GM21360 (cell line): Measurements from ENCODE around the gene GPR15.

ENCODE experiments used
- ATAC-seq: cut with Tn5 transposase; IDR thresholded peaks from one replicate; pipeline ENCODE4 v1.9.1; 2021; ENCODE audit warnings: mild to moderate bottlenecking, moderate library complexity; ENCODE audit not compliant: unreplicated experiment

The GPR15 gene

DNA sequence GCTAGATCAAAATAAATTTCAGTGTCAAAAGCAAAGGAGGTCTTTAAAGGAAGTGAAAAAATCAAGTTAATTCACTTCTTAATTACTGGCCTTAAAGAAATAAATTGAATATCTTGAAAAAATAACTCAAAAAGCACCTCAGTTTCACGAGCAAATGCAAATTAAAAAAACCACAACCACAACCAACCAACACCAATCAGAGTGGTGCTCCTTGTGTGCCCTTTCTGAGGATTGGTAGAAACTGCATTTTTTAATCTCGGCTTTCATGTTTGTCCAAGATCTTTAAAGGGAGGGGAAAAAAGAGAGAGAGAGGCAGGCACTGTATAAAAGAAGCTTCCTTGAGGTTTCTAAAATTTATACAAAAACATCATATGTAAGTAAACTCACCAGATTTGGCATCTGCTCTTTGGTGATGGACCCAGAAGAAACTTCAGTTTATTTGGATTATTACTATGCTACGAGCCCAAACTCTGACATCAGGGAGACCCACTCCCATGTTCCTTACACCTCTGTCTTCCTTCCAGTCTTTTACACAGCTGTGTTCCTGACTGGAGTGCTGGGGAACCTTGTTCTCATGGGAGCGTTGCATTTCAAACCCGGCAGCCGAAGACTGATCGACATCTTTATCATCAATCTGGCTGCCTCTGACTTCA, at the start of gene GPR15:
Gene GPR15, plus strand, starts transcription at position 357 of the 653 bp plus-strand sequence. Its CDS starts 56 bp downstream, at position 413.
- peak; percentile 25 for ATAC-seq

DNA sequence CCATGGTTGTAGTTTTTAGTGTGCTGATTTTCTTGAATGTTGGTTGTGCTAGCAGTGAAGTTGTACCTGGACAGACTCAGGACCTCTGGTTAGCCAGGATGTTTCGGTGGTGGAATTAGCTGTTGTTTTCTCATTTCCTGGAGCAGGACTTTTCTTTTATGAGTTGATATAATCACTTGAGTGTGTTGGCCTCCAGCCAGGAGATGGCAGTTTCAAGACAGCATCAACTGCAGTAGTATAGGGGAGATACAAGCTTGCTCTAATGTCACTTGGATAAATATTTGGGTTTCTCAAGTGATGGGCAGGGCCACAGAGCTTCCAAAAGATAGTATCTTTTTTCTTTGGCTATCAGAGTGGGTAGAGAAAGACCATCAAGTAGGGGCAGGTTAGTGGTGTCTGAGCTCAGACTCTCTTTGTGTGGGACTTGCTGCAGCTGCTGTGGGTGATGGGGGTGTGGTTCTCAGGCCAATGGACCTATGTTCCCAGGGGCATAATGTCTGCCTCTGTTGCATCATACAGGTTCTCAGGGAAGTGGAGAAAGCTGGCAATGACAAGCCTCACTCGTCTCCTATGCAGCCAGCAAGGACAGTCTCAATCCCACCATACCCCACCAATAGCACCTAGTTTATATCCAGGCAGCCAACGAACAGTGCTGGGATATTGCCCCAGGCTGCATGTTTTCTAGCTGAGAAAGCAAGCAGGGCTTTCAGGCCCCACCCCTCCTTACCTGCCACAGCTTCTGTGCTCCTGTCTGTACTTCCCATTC, 48.9 kb upstream of the GPR15 start:
- no peak for ATAC-seq

DNA sequence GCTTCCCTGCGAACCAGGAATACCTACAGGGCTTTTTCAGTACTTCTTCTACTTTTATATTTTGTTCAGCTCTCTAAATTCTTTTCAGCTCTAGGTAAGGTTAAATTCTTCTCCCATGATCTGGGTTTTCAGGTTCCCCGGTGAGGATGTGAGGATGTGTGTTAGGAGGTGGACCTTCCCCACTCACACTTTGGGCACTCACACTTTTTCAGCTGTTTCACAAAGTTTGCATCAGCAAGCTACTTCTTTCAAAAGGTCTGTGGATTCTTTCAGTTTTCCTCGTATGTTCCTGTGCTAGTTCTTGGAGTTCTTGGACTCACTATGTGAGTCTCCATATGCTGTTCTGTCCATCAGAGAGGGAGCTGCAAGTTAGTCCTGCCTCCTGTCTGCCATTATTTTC, 48.2 kb upstream of the GPR15 start:
- ATAC-seq, result no peak

DNA sequence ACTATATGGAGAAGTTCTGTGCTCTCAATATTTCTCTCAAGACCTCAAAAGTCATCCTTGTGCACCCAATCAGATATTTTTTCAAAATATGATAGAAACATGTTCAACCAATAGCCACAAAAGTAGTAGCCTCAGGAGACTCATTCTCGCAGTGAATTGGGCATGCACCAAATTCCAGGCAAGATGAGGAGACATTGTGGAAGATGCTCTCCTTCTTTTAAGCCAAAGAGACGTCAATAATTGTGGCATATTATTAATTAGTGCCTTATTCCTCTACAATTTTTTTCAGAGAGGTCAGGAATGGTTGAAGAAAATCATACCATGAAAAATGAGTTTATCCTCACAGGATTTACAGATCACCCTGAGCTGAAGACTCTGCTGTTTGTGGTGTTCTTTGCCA, 34.4 kb upstream of the GPR15 start, which contains the start of gene OR5K2:
Gene OR5K2, plus strand, starts transcription at position 301 of the 400 bp plus-strand sequence. Its CDS starts 0 bp downstream, at position 301.
- ATAC-seq, result no peak

DNA sequence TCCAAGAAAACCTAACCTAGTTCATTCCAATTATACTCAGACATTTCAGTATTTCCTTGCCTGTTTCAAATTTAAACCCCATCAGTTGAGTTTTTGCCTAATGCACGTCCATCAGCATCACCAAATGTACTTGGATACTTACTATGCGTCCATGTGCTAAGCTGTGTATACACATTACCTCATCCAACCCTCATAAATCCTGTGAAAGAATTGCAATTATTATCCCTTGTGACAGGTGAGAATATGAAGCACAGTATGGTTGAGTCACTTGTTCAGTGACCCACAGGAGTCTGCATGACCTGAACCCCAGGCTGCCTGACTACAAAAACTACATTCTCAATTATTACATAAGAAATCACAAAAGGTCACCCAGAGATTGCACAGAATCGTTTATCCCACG, 31.8 kb upstream of the GPR15 start:
- ATAC-seq, result no peak

DNA sequence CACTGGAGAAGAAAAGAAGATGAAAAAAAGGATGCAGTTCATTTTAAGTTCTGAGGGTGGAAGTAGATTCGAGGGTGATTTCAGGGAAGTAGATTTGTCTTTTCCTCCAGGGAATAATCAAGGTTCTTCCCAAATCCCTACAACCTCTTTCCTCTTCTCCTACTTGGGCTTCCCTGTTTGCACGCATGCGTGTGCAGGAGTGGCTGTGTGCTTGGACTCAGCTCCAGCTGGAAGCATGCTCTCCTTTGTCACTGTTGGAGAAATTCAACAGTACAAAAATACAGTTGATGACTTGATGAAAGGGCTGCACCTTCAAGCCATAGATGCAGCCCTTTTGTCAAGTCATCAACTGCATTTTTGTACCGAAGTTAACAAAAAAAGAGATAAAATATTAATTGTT, 30.5 kb upstream of the GPR15 start:
- ATAC-seq, result no peak

DNA sequence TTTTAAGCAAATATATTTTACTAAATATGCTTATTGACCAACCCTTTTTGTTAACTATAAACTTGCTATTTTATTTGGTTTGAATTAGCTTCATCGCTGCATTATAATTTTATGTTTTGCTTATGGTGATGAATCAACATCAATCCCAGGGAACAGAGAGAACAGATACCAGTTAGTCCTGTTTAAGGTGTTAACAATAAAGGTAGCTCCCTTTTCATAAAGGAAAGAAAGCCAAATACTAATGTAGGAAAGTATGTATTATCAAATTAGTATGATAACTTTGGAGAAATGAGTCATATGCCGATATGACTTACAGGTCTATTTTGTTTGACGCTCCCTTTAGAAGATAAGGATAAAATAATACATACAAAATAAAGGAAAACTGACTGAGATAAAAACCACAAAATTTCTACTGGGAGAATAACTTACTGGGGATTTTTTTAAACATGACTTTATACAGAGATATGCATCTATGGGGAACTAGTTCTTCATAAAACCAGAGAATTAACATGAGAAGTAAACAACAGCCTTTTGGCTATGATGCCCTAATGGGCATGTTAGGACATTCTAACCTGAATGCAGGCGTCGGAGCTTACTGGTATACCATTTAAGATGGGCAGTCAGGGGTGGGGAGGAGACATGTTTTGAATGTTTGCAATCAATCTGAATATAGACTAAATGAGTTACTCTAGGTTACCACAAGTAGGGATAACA, 29.8 kb upstream of the GPR15 start:
- no peak for ATAC-seq

DNA sequence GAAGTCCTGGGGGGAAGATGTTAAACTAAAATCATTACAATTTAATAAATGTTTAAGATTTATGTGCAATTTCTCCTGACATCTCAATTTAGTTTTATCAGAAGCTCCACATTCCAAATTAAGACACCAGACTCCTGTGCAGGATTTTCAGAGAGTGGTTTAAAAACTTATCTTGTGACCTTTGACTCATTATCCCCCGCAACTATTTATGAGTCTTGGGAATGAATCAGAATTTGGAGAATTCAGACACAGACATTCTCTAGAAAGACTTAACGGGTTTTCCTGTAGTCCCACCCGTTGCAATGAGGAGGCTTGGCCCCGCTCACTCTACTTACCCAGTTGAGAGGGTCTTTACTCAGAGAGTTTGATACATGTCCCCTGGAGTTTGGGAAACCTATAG, 27.2 kb upstream of the GPR15 start:
- no peak for ATAC-seq

DNA sequence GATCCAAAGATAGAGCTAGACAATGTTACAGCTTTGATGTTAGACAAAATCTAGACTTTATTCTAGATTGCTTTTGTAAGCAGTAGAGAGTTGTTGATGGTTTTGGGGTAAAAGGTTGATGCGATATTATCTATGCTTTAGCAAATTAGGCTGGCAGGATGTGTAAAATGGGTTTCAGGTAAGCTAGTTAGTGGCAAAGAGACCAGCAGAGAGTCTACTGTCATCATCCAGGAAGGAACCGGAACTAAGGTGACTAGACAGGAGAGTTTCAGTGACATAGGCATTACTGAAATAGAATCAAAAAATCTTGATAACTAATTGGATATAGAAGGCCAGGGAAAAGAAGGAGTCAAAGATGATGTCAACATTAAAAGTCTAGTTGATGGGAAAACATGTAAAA, 23.2 kb upstream of the GPR15 start:
- no peak for ATAC-seq

DNA sequence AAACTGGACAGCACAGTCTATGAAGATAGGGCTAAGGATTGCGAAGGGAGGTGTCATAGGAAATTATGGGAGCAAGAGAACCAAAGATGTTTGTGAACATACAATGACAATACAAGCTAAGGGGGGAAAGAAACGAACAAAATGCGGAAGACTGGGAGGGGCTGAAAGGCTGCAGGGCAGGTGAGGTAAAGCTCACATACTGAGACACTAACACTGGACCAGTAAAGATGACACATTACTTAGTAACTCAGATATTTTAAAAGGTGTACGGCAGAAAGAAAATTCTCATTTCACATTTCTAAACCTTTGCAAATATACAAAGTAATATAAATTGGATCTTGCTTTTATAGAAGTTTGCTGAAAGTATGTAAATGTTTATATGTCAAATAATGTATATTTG, 19.2 kb upstream of the GPR15 start:
- no peak for ATAC-seq

DNA sequence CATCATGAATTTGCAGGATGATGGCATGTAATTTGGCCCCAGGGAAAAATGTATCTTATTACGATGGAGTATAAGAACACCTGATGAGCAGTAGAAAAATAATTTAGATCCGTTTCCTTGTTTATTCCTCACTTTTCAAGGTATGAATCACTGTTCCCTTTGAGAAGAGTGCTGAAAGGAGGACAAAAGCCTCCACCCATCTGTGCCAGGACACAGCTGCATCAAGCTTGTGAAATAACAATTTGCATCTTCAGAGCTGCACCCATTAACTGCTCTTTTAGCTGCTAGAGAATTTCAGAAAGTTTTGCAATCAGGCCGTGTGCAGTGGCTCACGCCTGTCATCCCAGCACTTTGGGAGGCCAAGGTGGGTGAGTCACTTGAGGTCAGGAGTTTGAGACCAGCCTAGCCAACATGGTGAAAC, 18.7 kb upstream of the GPR15 start:
- no peak for ATAC-seq

DNA sequence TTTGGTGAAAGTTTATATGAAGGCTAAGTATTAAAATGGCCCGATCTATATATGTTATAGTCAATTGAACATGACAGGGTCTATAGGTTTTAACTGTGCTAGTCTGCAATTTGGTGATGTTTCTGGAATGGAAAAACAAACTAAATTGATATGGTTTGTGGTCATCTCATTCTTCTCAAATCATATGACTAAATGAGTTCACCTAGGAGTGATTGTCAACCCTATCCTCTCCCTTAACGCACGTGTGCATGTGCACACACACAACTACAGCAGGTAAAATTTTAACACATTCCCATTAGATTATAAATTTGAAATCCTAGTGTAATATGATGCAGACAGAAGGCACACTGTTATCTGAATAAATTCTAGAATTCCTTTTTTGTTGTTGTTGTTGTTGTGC, 18.0 kb upstream of the GPR15 start:
- ATAC-seq, result no peak

DNA sequence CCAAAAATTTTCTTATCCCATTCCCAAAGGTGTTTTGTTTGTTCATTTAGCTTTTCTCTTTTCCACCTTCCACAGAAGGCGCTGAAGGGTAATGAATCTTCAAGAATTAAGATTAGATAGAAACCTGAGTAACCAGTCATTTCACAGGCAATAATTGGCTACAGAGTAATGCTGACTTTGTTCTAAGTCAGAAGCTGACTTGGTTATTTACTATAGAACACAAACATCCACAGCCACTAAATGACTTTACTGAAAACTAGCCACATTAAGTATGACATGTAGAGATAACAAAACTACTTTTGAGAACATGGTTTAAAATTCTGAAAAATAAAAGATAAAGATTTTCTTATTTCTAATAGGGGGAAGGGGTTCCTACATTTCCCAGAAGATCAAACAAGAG, 16.8 kb upstream of the GPR15 start:
- no peak for ATAC-seq

DNA sequence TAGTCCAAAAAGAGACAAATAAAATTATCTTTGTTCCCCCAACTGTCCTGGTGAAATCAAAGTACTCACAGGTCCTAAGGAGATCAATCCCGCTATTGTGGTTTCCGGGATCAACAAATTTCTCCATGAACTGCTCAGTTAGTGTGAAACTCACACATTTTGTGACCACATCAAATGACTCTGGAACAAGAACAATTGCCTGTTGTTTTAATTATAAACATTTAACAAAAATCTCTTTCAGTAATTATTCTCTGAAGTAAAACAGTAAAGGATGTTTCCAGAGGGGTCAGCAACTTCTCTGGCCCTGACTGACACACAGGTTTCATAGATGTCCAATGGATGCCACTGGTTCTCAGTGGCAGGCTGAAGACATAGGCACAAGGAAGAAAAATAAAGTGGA, 13.0 kb upstream of the GPR15 start:
- no peak for ATAC-seq

DNA sequence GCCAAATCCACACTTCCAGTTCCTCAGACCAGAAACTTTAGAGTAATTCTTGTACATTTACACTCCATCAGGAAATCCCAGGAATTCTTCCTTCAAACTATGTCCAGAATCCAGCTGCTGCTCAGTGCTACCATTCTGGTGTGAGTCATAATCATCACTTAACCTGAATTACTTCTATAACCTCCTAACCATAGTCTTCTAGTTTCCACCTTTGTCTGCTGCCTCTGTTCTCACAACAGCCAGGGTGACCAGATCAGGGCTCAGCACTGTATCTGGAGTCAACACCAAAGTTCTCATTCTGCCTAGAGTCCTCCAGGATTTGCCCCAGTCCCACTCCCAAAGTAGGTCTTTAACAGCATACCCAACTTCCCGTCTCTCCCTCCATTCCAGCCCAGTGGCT, 12.4 kb upstream of the GPR15 start:
- no peak for ATAC-seq

DNA sequence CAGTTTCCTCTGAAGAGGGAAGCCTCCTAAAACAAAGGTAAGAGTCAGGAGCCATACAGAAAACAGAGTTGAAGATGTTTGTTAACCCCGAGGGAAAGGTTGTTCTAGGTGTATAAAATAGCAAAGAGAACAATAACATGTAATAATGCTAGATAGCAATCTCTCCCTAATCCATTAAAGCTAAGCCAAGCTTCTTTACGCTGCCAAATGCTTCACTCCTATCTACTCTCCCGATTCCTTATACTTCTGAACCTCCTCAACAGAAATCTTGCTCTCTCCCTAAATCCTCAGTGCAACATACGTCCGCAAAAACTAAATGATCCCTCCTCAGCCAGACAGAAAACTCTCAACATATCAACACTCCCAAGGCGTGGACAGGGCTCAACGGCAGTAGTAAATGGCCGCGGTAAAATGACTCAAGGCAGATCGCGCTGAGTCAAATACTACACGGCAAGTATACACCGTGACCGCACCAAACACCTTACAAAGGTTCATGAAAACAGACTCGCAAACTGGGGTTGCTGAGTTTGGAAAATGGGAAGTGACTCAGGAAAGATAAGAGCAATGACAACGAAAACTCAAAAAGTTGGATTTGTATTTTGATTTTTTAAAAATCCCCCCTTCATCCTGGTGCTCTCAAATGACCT, 9.8 kb upstream of the GPR15 start:
- peak; percentile 38 for ATAC-seq

DNA sequence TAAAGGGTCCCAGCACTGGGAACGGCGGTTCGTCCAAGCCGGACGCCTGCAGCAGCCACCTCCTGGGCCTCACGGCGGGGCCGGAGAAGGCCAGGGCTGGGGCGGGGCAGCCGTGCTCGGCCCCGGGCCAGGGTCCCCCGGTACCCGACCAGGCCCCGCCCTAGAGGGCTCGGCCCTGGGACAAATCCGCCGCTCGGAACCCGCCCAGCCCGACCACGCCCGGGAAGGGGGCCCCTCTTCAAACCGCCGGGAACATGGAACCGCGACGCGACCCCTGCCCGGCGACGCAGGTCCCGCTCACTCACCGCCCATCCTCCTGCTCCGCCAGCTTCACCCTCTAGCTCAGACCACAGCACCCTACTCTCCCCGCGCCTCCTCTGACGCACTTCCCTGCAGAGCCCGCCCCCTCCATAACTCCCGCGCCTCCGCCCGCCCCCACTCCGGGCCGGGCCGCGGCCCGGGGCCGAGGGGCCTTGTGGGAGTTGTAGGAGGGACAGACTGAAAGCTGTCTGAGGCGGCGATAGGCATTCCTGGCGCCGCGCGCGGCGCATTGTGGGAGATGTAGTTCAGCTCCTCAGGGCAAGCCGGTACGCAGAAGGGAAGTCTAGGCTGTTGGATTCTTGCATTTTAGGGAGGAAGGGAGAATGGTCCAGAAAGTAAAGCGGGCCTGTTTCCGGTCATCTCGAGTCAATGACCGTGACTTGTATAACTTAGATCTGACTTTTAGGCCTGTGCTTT, 9.1 kb upstream of the GPR15 start, which contains the start of gene CLDND1:
Gene CLDND1, minus strand, starts transcription at position 359 of the 738 bp plus-strand sequence. CDS start 1,478 bp downstream, outside the sequence.
- peak; percentile 91 for ATAC-seq

DNA sequence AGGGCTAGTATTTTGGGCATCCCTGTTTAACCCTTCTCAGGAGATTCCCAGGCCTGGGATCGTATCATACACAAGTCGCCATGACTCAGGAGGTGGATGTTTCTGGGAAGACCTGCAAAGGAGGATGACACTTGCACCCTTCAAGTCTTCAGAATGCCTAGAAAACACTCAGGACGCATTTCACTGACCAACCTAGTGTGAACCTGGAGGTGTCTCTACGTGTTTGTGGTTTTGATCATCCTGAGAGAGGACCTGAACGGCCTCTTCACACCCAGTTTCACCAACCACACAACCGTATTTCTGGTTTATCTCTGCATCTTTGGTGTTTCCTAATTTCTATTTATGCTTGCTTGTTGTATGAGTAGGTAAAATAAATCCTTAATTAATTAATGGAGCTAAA, 6.3 kb upstream of the GPR15 start:
- no peak for ATAC-seq

DNA sequence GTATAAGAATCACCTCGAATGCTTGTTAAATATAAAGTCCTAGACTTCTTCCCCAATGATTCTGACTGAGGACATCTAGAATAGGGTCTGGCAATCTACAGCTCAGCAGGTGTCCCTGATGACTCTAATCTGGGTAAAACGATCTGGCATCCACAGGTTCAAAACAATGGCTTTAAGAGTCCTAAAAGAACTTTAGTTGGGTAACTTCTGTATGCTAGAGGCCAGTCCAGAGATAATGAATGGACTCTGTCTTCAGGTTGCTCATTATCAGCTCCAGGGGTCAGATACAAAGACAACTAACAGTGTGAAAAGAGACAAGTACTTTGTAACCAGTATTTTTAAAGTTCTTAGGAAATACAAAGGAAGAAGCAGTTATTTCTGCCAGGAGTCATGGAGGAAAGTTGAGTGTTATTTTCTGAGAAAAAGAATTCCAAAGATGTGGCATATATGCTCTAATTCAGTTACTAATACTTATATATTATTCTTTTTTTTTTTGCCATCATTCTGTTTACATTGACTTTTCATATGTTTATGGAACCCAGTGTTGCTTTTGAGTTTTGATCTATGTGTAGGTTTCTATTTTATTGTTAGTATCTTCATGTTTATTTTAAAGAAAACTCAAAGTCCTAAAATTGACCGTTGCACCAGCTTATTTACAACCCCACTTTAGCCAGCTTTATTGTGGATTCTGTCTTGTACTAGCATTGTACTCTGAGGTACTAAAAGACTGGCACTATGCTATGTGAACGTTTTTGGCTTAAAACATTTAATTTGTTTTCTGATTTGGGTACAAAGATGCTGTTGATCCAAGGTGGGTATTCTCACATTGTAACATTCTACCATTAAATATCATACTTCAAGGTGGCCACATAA, 3.1 kb upstream of the GPR15 start:
- ATAC-seq, result no peak
